Hepatocyte (in vitro differentiated cells): ENCODE measurements around the gene MICAL2. TPM values are rescaled to one million over a fixed set of nuclear protein-coding genes. Genes with fewer than 3 reads are reported as not detected.

Experiments used
- DNase-seq: peaks from one replicate; pipeline ENCODE4 v3.0.0-alpha.2; 2016; ENCODE audit warnings: low spot score
- H2AFZ ChIP-seq: fragments of 200-600 bp; sonication (generic); 2 replicates; pipeline ENCODE4 v1.6.0; 2016; ENCODE audit warnings: antibody characterized with exemption, mild to moderate bottlenecking
- H3K27ac ChIP-seq: fragments of 200-600 bp; sonication (generic); 2 replicates; pipeline ENCODE4 v1.5.1; 2016; ENCODE audit warnings: mild to moderate bottlenecking
- H3K27me3 ChIP-seq: fragments of 200-600 bp; sonication (generic); 2 replicates; pipeline ENCODE4 v1.6.1; 2016
- H3K36me3 ChIP-seq: fragments of 200-600 bp; sonication (generic); replicated peaks from 2 replicates; pipeline ENCODE4 v1.5.1; 2016; ENCODE audit warnings: low read depth; ENCODE audit not compliant: insufficient read depth
- H3K4me1 ChIP-seq: fragments of 200-600 bp; sonication (generic); 2 replicates; pipeline ENCODE4 v1.5.1; 2016; ENCODE audit warnings: mild to moderate bottlenecking, moderate library complexity; ENCODE audit not compliant: insufficient read depth
- H3K4me2 ChIP-seq: fragments of 200-600 bp; sonication (generic); 2 replicates; pipeline ENCODE4 v1.6.0; 2016
- H3K4me3 ChIP-seq: fragments of 200-600 bp; sonication (generic); 2 replicates; pipeline ENCODE4 v1.5.1; 2016; ENCODE audit warnings: mild to moderate bottlenecking
- H3K79me2 ChIP-seq: fragments of 200-600 bp; sonication (generic); 2 replicates; pipeline ENCODE4 v1.6.0; 2017; ENCODE audit warnings: mild to moderate bottlenecking
- H3K9me2 ChIP-seq: fragments of 200-600 bp; sonication (generic); replicated peaks from 2 replicates; pipeline ENCODE4 v1.6.0; 2017; ENCODE audit warnings: mild to moderate bottlenecking; ENCODE audit not compliant: insufficient read depth
- H3K9me3 ChIP-seq: fragments of 200-600 bp; sonication (generic); 2 replicates; pipeline ENCODE4 v1.5.1; 2016; ENCODE audit warnings: low read depth, mild to moderate bottlenecking
- H4K20me1 ChIP-seq: fragments of 200-600 bp; sonication (generic); 2 replicates; pipeline ENCODE4 v1.6.0; 2016; ENCODE audit warnings: mild to moderate bottlenecking; ENCODE audit not compliant: insufficient read depth, poor library complexity, severe bottlenecking
- EZH2 ChIP-seq: fragments of 200-600 bp; sonication (generic); IDR thresholded peaks from 2 replicates; pipeline ENCODE4 v1.6.1; 2016; ENCODE audit warnings: antibody characterized with exemption, mild to moderate bottlenecking, borderline replicate concordance
- EZH2phosphoT487 ChIP-seq: fragments of 200-600 bp; sonication (generic); IDR thresholded peaks from one replicate; pipeline ENCODE4 v1.6.1; 2018; ENCODE audit warnings: antibody characterized with exemption, mild to moderate bottlenecking, low read depth, moderate library complexity; ENCODE audit not compliant: unreplicated experiment, severe bottlenecking
- WGBS: methylation state at CpG from one replicate; pipeline ENCODE4 v1.1.6; 2016; ENCODE audit warnings: low lambda C conversion rate; ENCODE audit errors: missing lambda C conversion rate; 5-methylcytosine and 5-hydroxymethylcytosine counted together
- polyA plus RNA-seq: library from polyadenylated mRNA; unstranded; fragments of >200 nt; fragmentation: Nextera tagmentation; extraction: Ambion mirVana; gene quantifications from 2 replicates; pipeline ENCODE4 v1.2.1, GENCODE V29; 2016
- total RNA-seq: library from RNA; depleted of rRNA; stranded (reverse); fragments of >200 nt; gene quantifications from 2 replicates; pipeline ENCODE4 v1.2.3, GENCODE V29; 2014
- TF ChIP-seq, protein P1 (sequence below): fragments of 200-600 bp; sonication (generic); IDR thresholded peaks from 2 replicates; pipeline ENCODE4 v1.5.1; 2016; ENCODE audit warnings: antibody characterized with exemption, mild to moderate bottlenecking; ENCODE audit not compliant: poor library complexity

The MICAL2 gene
- total and polyA plus RNA-seq, 2 experiments from 2014 or later = 36.8 to 56.0 TPM

DNA sequence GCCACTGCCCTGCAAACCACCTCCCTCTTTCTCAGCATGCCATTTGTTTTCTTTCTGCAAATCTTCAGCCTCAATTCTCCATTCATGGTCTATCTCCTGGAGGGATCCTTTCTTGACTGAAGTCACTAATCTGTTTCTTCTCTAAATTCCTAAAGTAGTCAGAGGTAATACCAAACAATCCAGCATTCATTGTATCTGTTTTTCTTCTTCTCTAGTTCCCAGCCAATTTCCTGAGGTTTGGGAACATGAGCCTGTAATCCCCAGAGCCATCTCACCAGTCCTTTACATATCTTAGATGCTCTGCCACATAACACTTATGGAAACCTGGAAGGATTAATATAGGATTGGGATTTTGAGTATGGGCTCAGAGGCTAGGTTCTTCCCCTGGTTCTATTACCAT, 86.5 kb downstream of the MICAL2 start:
- Histone ChIP-seq H3K4me3 (no peak overlapping the region), H3K36me3 (no peaks in the 10 kb centered on the region), H2AFZ (no peak overlapping the region), H3K27ac (no peak overlapping the region), H3K4me1 (peaks cover 19% of the 10 kb centered on the region), H3K9me3 (no peaks in the 10 kb centered on the region), H3K79me2 (no peaks in the 10 kb centered on the region), H3K4me2 (no peak overlapping the region), H3K27me3 (no peaks in the 10 kb centered on the region), H4K20me1 (no peaks in the 10 kb centered on the region), H3K9me2 (no peaks in the 10 kb centered on the region)
- TF ChIP-seq EZH2phosphoT487 = no peak
- TF ChIP-seq, protein P1, sequence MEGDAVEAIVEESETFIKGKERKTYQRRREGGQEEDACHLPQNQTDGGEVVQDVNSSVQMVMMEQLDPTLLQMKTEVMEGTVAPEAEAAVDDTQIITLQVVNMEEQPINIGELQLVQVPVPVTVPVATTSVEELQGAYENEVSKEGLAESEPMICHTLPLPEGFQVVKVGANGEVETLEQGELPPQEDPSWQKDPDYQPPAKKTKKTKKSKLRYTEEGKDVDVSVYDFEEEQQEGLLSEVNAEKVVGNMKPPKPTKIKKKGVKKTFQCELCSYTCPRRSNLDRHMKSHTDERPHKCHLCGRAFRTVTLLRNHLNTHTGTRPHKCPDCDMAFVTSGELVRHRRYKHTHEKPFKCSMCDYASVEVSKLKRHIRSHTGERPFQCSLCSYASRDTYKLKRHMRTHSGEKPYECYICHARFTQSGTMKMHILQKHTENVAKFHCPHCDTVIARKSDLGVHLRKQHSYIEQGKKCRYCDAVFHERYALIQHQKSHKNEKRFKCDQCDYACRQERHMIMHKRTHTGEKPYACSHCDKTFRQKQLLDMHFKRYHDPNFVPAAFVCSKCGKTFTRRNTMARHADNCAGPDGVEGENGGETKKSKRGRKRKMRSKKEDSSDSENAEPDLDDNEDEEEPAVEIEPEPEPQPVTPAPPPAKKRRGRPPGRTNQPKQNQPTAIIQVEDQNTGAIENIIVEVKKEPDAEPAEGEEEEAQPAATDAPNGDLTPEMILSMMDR = no peak
- no peak for TF ChIP-seq EZH2
- no peak for DNase-seq

DNA sequence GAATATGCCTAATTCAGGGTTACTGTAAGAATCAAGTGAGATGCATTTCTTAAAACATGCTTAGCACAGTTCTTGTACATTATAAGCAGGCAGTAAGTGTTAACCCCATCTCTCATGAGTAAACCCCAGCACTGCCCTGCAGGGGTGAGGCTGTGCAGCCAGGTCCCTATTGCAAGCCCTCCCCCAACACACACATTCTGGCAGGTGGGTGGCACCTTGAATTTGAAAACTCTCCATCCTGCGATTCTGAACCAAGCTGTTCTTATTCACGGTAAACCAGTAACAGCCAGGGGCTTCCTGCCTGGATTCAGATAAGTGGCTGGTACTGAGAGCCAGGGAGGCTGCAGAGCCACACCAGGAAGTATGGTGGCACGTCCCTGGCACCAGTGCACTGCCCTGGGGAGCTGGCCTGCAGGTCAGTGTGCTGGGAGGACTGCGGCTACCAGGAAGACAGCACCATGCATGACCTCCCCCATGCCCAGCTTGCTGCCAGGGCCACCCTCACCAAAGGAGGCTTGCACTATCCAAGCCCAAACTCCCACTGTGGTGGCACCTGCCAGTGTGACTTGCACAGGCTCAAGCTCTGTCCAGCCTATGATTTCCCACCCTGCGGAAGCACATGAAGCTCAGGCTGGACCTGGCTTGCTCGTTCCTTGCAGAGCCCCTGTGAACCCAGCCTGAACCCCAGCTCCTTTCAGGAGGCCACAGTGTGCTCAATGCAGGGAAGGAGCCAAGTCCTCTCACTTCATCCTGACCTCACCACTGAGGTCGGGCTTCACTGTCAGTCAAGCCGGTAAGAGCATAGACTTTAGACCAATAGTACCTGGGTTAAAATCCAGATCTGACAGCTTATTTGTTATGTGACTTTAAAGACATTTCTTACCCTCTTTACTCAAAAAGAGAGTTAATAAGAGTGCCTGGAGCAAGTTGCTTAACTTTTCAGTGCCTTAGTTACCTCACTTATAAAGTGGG, 88.1 kb downstream of the MICAL2 start:
- H3K36me3 ChIP-seq = no peaks in the 10 kb centered on the region
- no peak overlapping the region for H3K4me3 ChIP-seq
- H4K20me1 ChIP-seq = no peaks in the 10 kb centered on the region
- H3K27me3 ChIP-seq = no peaks in the 10 kb centered on the region
- H3K4me1 ChIP-seq = peaks cover 19% of the 10 kb centered on the region
- H2AFZ ChIP-seq = no peak overlapping the region
- H3K9me3 ChIP-seq = no peaks in the 10 kb centered on the region
- no peaks in the 10 kb centered on the region for H3K9me2 ChIP-seq
- TF ChIP-seq, protein P1 = no peak
- TF ChIP-seq EZH2 = no peak
- no peak for DNase-seq
- no peak overlapping the region for H3K4me2 ChIP-seq
- WGBS = 88% methylated on average over 8 of the region's 8 CpGs
- H3K27ac ChIP-seq = no peak overlapping the region
- peaks cover 5% of the 10 kb centered on the region for H3K79me2 ChIP-seq

DNA sequence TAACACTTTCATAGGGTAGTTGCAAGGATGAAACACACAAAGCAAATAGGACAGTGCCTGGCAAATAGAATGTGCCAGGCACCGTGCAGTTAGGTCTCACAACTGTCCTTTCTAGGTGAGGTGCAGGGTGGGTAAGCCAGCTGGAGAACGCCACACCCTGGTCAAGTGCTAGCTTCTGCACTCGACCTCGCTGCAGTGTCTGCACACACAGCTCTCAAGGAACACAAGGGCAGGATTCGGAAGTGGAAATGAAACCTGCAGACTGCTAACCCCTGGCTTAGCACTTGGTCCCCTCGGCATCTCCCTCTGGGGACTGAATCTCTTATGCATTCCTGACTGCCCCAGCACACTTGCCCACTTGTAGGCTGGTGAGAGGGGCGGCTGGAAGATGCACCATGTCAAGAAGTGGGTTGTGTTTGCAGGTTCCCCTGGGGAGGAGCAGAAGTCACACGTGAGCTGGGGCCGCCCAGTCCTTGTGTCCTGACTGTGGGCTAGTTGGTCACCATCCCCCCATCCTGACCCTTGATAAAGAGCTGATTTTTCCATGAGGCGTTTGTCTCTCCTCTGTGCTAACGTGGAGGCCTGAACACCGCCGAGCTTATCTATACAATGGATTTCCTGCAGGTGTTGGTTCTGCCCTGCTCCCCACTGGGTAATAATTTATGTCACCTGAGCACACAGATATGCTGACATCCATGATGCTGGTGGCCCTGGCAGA, 89.0 kb downstream of the MICAL2 start:
- peaks cover 19% of the 10 kb centered on the region for H3K4me1 ChIP-seq
- H3K27ac ChIP-seq = peak overlapping the region; percentile 87
- no peak for DNase-seq
- H2AFZ ChIP-seq = no peak overlapping the region
- no peaks in the 10 kb centered on the region for H3K9me3 ChIP-seq
- H3K4me3 ChIP-seq = no peak overlapping the region
- TF ChIP-seq, protein P1 = no peak
- TF ChIP-seq EZH2 = no peak
- TF ChIP-seq EZH2phosphoT487 = no peak
- H3K9me2 ChIP-seq = no peaks in the 10 kb centered on the region
- H3K4me2 ChIP-seq = no peak overlapping the region
- H4K20me1 ChIP-seq = no peaks in the 10 kb centered on the region
- no peaks in the 10 kb centered on the region for H3K36me3 ChIP-seq
- 72% methylated on average over 13 of the region's 13 CpGs for WGBS
- H3K79me2 ChIP-seq = peaks cover 8% of the 10 kb centered on the region
- no peaks in the 10 kb centered on the region for H3K27me3 ChIP-seq
